Sigmoid colon (tissue), 7 donors: Measurements from ENCODE around the gene CENPA. TPM values are rescaled to one million over a fixed set of nuclear protein-coding genes. Genes with fewer than 3 reads are reported as not detected.

Experiments used
- DNase-seq: peaks from one replicate; pipeline ENCODE4 v3.0.0-alpha.2; 2019
- H3K27ac ChIP-seq, 4 donors: fragments of 200-600 bp; sonication (generic); one replicate each; pipeline ENCODE4 v1.5.1; 2016 to 2019; ENCODE audit warnings: mild to moderate bottlenecking in 1 of 4
- H3K27me3 ChIP-seq, 3 donors: fragments of 200-600 bp; sonication (generic); one replicate each; pipeline ENCODE4 v1.5.1; 2019; ENCODE audit warnings: mild to moderate bottlenecking in 1 of 3
- H3K36me3 ChIP-seq, 4 donors: fragments of 200-600 bp; sonication (generic); one replicate each; pipeline ENCODE4 v1.5.1; 2016 to 2019
- H3K4me1 ChIP-seq, 4 donors: fragments of 200-600 bp; sonication (generic); one replicate each; pipeline ENCODE4 v1.5.1; 2017 to 2019
- H3K4me3 ChIP-seq, 4 donors: fragments of 200-600 bp; sonication (generic); one replicate each; pipeline ENCODE4 v1.5.1; 2017 to 2019; ENCODE audit warnings: mild to moderate bottlenecking in 2 of 4, moderate library complexity in 1 of 4
- H3K9me3 ChIP-seq, 4 donors: fragments of 200-600 bp in 3 of 4; sonication (generic) in 3 of 4; one replicate each; pipeline versions ENCODE4 v1.5.1 to v1.6.1; 2013 to 2019
- EP300 ChIP-seq, 4 donors: sonication (generic); formaldehyde crosslinking; IDR thresholded peaks; one replicate each; pipeline ENCODE4 v1.6.1; 2017; ENCODE audit warnings: antibody characterized with exemption in 4 of 4
- POLR2A ChIP-seq, 2 donors: fragments of 450-650 bp; IDR thresholded peaks; one replicate each; pipeline ENCODE4 v1.6.1; 2016; ENCODE audit warnings: antibody characterized with exemption in 2 of 2, mild to moderate bottlenecking in 2 of 2, moderate library complexity in 2 of 2
- POLR2AphosphoS5 ChIP-seq, 4 donors: sonication (generic); formaldehyde crosslinking; IDR thresholded peaks; one replicate each; pipeline ENCODE4 v1.6.1; 2017; ENCODE audit warnings: antibody characterized with exemption in 4 of 4
- WGBS, 2 donors: extraction: QIAGEN DNeasy Blood & Tissue Kit; methylation state at CpG; one replicate each; pipeline ENCODE4 v1.1.7; 2013; 5-methylcytosine and 5-hydroxymethylcytosine counted together
- intact Hi-C: fragments of 100-400 bp; cut with DNase I; formaldehyde crosslinking; loops from one replicate; pipeline ENCODE4 v1.15.1; 2023
- polyA plus RNA-seq, 3 donors: library from polyadenylated mRNA; stranded (reverse); fragments of 200-250 nt; gene quantifications; one replicate each; pipeline ENCODE4 v1.2.3, GENCODE V29; 2013
- total RNA-seq, 4 donors: library from RNA; depleted of rRNA; stranded (reverse); fragments of >200 nt; gene quantifications; one replicate each; pipeline ENCODE4 v1.1.0, GENCODE V29; 2016
- TF ChIP-seq, protein P1 (sequence below), 4 experiments: fragments of 450-650 bp in 3 of 4; fragments of 200-600 bp in 1 of 4; IDR thresholded peaks; one replicate each; pipeline ENCODE4 v1.5.1; 2016 to 2019; ENCODE audit warnings: antibody characterized with exemption in 4 of 4, mild to moderate bottlenecking in 3 of 4, moderate library complexity in 2 of 4
- donor health status: healthy with polysubstance abuse.
- donor health status: Bipolar disorder and iron deficiency.
- donor health status: healthy.

Gene CENPA
- total and polyA plus RNA-seq, 7 donors = 1.2 to 11.6 (median 3.2) TPM; not detected in 4

DNA sequence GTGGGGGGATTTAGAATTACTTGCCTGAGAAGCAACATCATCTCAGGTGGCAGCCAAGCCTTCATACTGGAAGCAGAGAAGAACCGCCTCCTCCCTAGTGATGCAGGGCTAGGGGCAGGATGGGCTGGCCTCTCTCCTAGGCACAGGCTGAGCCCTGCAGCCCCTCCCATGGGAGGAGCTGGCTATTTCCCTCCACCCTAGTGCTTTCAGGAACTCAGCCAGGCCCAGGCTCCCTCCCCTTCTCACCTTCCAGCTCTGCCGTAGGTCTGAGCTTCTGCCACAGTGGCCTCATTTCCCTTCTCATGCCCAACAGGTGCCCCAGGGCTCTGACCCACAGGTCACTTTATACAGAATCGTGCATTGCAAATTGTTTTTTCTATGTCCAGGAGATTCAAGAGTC, 31.0 kb downstream of the CENPA start:
- H3K4me1 ChIP-seq = no peaks in the 10 kb centered on the region
- TF ChIP-seq POLR2A (IDR thresholded peaks at IDR 0.05) (no peak), EP300 (IDR thresholded peaks at IDR 0.05) (no peak), POLR2AphosphoS5 (IDR thresholded peaks at IDR 0.05) (no peak)
- TF ChIP-seq, protein P1, sequence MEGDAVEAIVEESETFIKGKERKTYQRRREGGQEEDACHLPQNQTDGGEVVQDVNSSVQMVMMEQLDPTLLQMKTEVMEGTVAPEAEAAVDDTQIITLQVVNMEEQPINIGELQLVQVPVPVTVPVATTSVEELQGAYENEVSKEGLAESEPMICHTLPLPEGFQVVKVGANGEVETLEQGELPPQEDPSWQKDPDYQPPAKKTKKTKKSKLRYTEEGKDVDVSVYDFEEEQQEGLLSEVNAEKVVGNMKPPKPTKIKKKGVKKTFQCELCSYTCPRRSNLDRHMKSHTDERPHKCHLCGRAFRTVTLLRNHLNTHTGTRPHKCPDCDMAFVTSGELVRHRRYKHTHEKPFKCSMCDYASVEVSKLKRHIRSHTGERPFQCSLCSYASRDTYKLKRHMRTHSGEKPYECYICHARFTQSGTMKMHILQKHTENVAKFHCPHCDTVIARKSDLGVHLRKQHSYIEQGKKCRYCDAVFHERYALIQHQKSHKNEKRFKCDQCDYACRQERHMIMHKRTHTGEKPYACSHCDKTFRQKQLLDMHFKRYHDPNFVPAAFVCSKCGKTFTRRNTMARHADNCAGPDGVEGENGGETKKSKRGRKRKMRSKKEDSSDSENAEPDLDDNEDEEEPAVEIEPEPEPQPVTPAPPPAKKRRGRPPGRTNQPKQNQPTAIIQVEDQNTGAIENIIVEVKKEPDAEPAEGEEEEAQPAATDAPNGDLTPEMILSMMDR (IDR thresholded peaks at IDR 0.05) = no peak
- DNase-seq = no peak
- no peak overlapping the region for H3K4me3 ChIP-seq
- H3K27me3 ChIP-seq = peaks cover 0 to 31% (median 4%) of the 10 kb centered on the region in 3 donors
- H3K27ac ChIP-seq = no peak overlapping the region
- no peaks in the 10 kb centered on the region for H3K9me3 ChIP-seq
- intact Hi-C loops = no loop called here
- 14 to 56% methylated on average over 3 of the region's 3 CpGs for WGBS, 2 donors
- no peaks in the 10 kb centered on the region for H3K36me3 ChIP-seq

DNA sequence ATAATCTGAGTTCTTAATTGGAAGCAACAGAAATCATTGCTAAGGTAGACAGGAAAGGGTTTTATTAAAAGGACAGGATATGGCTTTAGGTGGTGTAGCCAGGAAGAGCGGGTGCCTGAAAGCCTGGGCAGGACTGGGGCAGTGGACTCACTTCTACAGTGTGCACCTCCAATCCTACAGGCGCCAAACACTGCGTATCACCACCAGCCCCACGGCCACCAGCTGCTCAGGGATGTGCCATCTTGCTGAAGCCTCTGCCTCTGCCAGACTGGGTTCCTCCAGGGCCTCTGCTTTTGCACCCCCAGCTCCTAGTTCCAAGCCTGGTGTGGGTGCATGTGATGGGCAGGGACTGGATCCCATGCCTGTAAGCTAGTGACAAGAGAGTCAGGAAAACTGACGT, 32.4 kb downstream of the CENPA start:
- 74 to 85% methylated on average over 5 of the region's 5 CpGs for WGBS, 2 donors
- H3K36me3 ChIP-seq = no peaks in the 10 kb centered on the region
- intact Hi-C loops = no loop called here
- no peak for DNase-seq
- no peaks in the 10 kb centered on the region for H3K9me3 ChIP-seq
- H3K27me3 ChIP-seq = peaks cover 0 to 28% (median 4%) of the 10 kb centered on the region in 3 donors
- TF ChIP-seq, protein P1 (IDR thresholded peaks at IDR 0.05) = no peak
- no peak for TF ChIP-seq EP300 (IDR thresholded peaks at IDR 0.05)
- TF ChIP-seq POLR2A (IDR thresholded peaks at IDR 0.05) = no peak
- TF ChIP-seq POLR2AphosphoS5 (IDR thresholded peaks at IDR 0.05) = no peak
- H3K4me3 ChIP-seq = no peak overlapping the region
- H3K4me1 ChIP-seq = no peaks in the 10 kb centered on the region
- no peak overlapping the region for H3K27ac ChIP-seq

DNA sequence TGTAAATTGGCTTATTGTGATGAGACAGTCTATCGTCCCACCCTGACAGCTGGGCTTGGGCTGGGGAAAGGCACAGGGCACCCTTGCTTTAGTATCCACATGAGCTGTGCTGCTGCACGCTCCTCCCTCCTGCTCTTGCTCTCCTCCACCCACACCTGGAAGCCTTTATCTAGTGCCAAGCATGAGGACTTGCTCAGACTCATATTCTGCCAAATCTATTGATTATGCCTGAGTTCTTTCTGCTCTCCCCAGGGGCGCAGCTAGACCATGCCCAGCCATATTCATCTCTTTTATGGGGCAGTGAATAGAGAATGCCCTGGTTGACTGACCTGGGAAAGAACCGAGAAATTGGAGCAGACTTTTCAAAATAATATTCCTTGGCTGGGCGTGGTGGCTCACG, 33.1 kb downstream of the CENPA start:
- no peak for DNase-seq
- Histone ChIP-seq H3K36me3 (no peaks in the 10 kb centered on the region), H3K27ac (no peak overlapping the region), H3K9me3 (no peaks in the 10 kb centered on the region), H3K4me3 (no peak overlapping the region), H3K27me3 (peaks cover 0 to 22% (median 4%) of the 10 kb centered on the region in 3 donors), H3K4me1 (no peaks in the 10 kb centered on the region)
- 44 to 81% methylated on average over 6 of the region's 6 CpGs for WGBS, 2 donors
- intact Hi-C loops = no loop called here
- no peak for TF ChIP-seq EP300 (IDR thresholded peaks at IDR 0.05)
- TF ChIP-seq, protein P1 (IDR thresholded peaks at IDR 0.05) = no peak
- TF ChIP-seq POLR2A (IDR thresholded peaks at IDR 0.05) = no peak

DNA sequence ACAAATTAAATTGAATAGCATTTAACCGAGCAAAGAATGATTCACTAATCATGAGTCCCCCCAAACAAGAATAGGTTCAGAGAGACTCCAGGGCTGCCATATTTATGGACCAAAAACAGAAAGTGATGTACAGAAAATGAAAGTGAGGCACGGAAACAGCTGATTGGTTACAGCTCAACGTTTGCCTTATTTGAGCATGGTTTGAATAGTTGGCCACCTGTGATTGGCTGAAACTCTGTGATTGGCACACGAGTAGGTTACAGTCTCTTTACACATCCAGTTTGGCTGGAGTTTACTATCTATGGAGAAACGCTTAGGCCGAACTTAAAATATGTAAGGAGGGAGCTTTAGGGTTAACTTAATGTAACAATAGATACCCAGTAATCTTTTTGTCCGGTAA, 35.1 kb downstream of the CENPA start:
- Histone ChIP-seq H3K27me3 (peaks cover 0 to 14% (median 0%) of the 10 kb centered on the region in 3 donors), H3K9me3 (no peaks in the 10 kb centered on the region), H3K27ac (no peak overlapping the region), H3K36me3 (no peaks in the 10 kb centered on the region), H3K4me1 (no peaks in the 10 kb centered on the region), H3K4me3 (no peak overlapping the region)
- TF ChIP-seq, protein P1 (IDR thresholded peaks at IDR 0.05) = no peak
- no peak for TF ChIP-seq EP300 (IDR thresholded peaks at IDR 0.05)
- TF ChIP-seq POLR2AphosphoS5 (IDR thresholded peaks at IDR 0.05) = no peak
- TF ChIP-seq POLR2A (IDR thresholded peaks at IDR 0.05) = no peak
- 74 to 88% methylated on average over 7 of the region's 7 CpGs for WGBS, 2 donors
- intact Hi-C loops = no loop called here
- DNase-seq = no peak

DNA sequence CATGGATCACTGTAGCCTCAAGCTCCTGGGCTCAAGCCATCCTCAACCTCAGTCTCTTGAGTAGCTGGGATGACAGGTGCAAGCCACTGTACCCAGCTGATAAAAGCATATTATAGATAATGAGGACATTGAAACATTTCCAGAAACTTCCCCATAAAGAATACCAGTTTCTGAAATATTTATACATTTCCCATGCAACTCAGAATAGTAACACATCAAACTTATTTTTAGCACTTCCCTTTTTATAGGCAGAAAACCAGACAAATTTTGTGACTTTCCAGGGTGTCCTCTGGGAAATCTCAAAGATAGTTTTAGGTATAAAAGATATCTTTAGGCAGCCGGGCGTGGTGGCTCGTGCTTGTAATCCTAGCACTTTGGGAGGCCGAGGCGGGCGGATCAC, 37.0 kb downstream of the CENPA start:
- H3K36me3 ChIP-seq = no peaks in the 10 kb centered on the region
- no peak overlapping the region for H3K4me3 ChIP-seq
- intact Hi-C loops = no loop called here
- TF ChIP-seq, protein P1 (IDR thresholded peaks at IDR 0.05) = no peak
- TF ChIP-seq POLR2AphosphoS5 (IDR thresholded peaks at IDR 0.05) (no peak), POLR2A (IDR thresholded peaks at IDR 0.05) (no peak), EP300 (IDR thresholded peaks at IDR 0.05) (no peak)
- H3K27me3 ChIP-seq = peaks cover 0 to 8% (median 0%) of the 10 kb centered on the region in 3 donors
- no peak for DNase-seq
- H3K27ac ChIP-seq = no peak overlapping the region
- H3K9me3 ChIP-seq = no peaks in the 10 kb centered on the region
- H3K4me1 ChIP-seq = no peaks in the 10 kb centered on the region
- 81 to 82% methylated on average over 6 of the region's 6 CpGs for WGBS, 2 donors
